ENCODE results near the gene TXNDC12. TPM values are rescaled to one million over a fixed set of nuclear protein-coding genes. Genes with fewer than 3 reads are reported as not detected.
"Not testable (repeated sequence)": the region's sequence is repeated elsewhere in the genome, so short reads cannot be mapped to it uniquely, and the experiment has no call there.

The TXNDC12 gene
- total and polyA plus RNA-seq, 2 donors (not counting 1 experiment from before 2014, with no cell fraction given) = 12.6 to 38.9 TPM

DNA sequence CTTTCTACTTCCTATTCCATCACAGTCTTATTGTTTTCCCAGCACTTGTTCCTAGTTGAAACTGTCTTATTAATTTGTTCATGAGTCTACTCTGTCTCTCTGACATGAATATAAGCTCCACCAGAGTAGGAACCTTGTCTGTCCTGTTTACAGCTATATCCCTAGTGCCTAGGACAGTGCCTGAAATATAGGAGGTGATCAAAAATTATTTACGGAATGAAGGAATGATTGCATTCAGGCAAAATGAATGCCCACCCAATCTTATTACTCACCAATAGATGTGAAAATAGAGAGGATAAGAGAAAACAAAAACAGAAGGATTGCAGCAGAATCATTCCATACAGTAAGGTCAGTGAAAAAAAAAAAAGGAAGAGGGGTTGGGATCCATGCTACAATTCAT lies 1.1 kb downstream of the TXNDC12 start:
- Mint-ChIP-seq H3K4me1 (peaks cover 46% of the 10 kb centered on the region), H3K9me3 (ENCODE audit: insufficient read depth) (no peaks in the 10 kb centered on the region), H3K27me3 (no peaks in the 10 kb centered on the region), H3K27ac (no peak overlapping the region), H3K4me3 (peak overlapping the region; percentile 98)
- no peak for DNase-seq
- Histone ChIP-seq H3K79me2 (ENCODE audit: control insufficient read depth, insufficient read depth, low read length) (peaks cover 56% of the 10 kb centered on the region), H3K36me3 (replicated peaks in 1 of 2; ENCODE audit: control extremely low read depth in 1 of 2, control insufficient read depth in 1 of 2, extremely low read depth in 1 of 2, insufficient read depth in 2 of 2, low read length in 1 of 2) (peaks cover 0 to 10% of the 10 kb centered on the region in 2 experiments), H3K4me1 (ENCODE audit: control insufficient read depth in 2 of 2, insufficient read depth in 2 of 2, low read length in 2 of 2) (peaks cover 25 to 31% of the 10 kb centered on the region in 2 donors), H3K4me2 (replicated peaks; ENCODE audit: low read depth, low read length, poor library complexity, severe bottlenecking) (peak overlapping the region; percentile 96), H3K27ac (ENCODE audit: low read length in 2 of 2) (no peak overlapping the region), H3K4me3 (ENCODE audit: control extremely low read depth in 1 of 5, extremely low read depth in 1 of 5, insufficient read depth in 1 of 5, low read depth in 2 of 5, low read length in 4 of 5) (peak overlapping the region in 1 of 5 experiments; percentile 99), H3K9ac (ENCODE audit: low read length) (no peak overlapping the region), H3K27me3 (replicated peaks in 1 of 4; ENCODE audit: control extremely low read depth in 1 of 4, control insufficient read depth in 3 of 4, insufficient read depth in 4 of 4, low read length in 3 of 4) (no peaks in the 10 kb centered on the region), H4K20me1 (ENCODE audit: control insufficient read depth, insufficient read depth, low read length, poor library complexity, severe bottlenecking) (peaks cover 4% of the 10 kb centered on the region), H3K9me3 (ENCODE audit: control extremely low read depth in 1 of 3, control insufficient read depth in 2 of 3, insufficient read depth in 1 of 3, low read length in 2 of 3) (no peaks in the 10 kb centered on the region), H2AFZ (ENCODE audit: insufficient read depth, low read depth, low read length, poor library complexity, severe bottlenecking) (no peak overlapping the region)
- intact Hi-C loops (cut with micrococcal nuclease) = loop anchor here (2.0 to 10.0 kb wide), 2 partner anchors 871 to 1143 kb away; partner anchors contain the start of genes CPT2, ECHDC2 and SCP2
- no peak for ATAC-seq (ENCODE audit: low read depth)
- WGBS (ENCODE audit: insufficient coverage) = no CpG with 5 or more reads among the region's 1 CpG
- POLR2A ChIA-PET = interaction anchor here (1.5 kb wide), 1 partner anchor 21 kb away, joined by 5 read pairs; the partner anchor contains the start of gene KTI12
- TF ChIP-seq EZH2 (IDR thresholded peaks at IDR 0.05; ENCODE audit: borderline replicate concordance, insufficient read depth, low read depth, low read length, poor library complexity, severe bottlenecking) = no peak
- TF ChIP-seq, protein P1, sequence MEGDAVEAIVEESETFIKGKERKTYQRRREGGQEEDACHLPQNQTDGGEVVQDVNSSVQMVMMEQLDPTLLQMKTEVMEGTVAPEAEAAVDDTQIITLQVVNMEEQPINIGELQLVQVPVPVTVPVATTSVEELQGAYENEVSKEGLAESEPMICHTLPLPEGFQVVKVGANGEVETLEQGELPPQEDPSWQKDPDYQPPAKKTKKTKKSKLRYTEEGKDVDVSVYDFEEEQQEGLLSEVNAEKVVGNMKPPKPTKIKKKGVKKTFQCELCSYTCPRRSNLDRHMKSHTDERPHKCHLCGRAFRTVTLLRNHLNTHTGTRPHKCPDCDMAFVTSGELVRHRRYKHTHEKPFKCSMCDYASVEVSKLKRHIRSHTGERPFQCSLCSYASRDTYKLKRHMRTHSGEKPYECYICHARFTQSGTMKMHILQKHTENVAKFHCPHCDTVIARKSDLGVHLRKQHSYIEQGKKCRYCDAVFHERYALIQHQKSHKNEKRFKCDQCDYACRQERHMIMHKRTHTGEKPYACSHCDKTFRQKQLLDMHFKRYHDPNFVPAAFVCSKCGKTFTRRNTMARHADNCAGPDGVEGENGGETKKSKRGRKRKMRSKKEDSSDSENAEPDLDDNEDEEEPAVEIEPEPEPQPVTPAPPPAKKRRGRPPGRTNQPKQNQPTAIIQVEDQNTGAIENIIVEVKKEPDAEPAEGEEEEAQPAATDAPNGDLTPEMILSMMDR (IDR thresholded peaks at IDR 0.05) = no peak
- CTCF ChIA-PET = interaction anchor here (0.7 kb wide), 1 partner anchor 542 kb away, joined by 3 read pairs; no protein-coding TSS in a partner anchor

DNA sequence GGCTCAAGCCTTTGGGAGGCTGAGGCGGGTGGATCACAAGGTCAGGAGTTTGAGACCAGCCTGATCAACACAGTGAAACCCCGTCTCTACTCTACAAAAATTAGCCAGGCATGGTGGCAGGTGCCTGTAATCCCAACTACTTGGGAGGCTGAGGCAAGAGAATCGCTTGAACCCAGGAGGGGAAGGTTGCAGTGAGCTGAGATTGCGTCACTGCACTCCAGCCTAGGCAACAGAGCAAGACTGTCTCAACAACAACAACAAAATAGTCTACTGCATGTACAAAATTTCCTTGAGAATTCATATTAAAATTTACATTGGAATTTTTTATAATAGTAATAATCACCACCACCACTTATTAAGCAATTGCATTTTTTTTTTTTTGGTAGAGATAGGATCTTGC lies 5.7 kb downstream of the TXNDC12 start:
- H3K4me3 Mint-ChIP-seq; H3K4me3 ChIP-seq (ENCODE audit: control extremely low read depth in 1 of 5, extremely low read depth in 1 of 5, insufficient read depth in 1 of 5, low read depth in 2 of 5, low read length in 4 of 5); H3K4me2 ChIP-seq (replicated peaks; ENCODE audit: low read depth, low read length, poor library complexity, severe bottlenecking); H3K27me3 ChIP-seq (replicated peaks in 1 of 4; ENCODE audit: control extremely low read depth in 1 of 4, control insufficient read depth in 3 of 4, insufficient read depth in 4 of 4, low read length in 3 of 4); H2AFZ ChIP-seq (ENCODE audit: insufficient read depth, low read depth, low read length, poor library complexity, severe bottlenecking); H3K4me1 ChIP-seq (ENCODE audit: control insufficient read depth in 2 of 2, insufficient read depth in 2 of 2, low read length in 2 of 2); POLR2A ChIA-PET; H3K9me3 ChIP-seq (ENCODE audit: control extremely low read depth in 1 of 3, control insufficient read depth in 2 of 3, insufficient read depth in 1 of 3, low read length in 2 of 3); H3K27me3 Mint-ChIP-seq; H3K9ac ChIP-seq (ENCODE audit: low read length); ATAC-seq (ENCODE audit: low read depth); H3K27ac Mint-ChIP-seq; CTCF ChIA-PET; H3K9me3 Mint-ChIP-seq (ENCODE audit: insufficient read depth); H3K27ac ChIP-seq (ENCODE audit: low read length in 2 of 2); intact Hi-C loops (cut with micrococcal nuclease); DNase-seq: not testable (repeated sequence)
- Histone ChIP-seq H3K79me2 (ENCODE audit: control insufficient read depth, insufficient read depth, low read length) (peaks cover 51% of the 10 kb centered on the region), H3K36me3 (replicated peaks in 1 of 2; ENCODE audit: control extremely low read depth in 1 of 2, control insufficient read depth in 1 of 2, extremely low read depth in 1 of 2, insufficient read depth in 2 of 2, low read length in 1 of 2) (peaks cover 0 to 13% of the 10 kb centered on the region in 2 experiments), H4K20me1 (ENCODE audit: control insufficient read depth, insufficient read depth, low read length, poor library complexity, severe bottlenecking) (peaks cover 14% of the 10 kb centered on the region)
- peaks cover 18% of the 10 kb centered on the region for H3K4me1 Mint-ChIP-seq
- WGBS (ENCODE audit: insufficient coverage) = 80% methylated on average over 1 of the region's 4 CpGs

DNA sequence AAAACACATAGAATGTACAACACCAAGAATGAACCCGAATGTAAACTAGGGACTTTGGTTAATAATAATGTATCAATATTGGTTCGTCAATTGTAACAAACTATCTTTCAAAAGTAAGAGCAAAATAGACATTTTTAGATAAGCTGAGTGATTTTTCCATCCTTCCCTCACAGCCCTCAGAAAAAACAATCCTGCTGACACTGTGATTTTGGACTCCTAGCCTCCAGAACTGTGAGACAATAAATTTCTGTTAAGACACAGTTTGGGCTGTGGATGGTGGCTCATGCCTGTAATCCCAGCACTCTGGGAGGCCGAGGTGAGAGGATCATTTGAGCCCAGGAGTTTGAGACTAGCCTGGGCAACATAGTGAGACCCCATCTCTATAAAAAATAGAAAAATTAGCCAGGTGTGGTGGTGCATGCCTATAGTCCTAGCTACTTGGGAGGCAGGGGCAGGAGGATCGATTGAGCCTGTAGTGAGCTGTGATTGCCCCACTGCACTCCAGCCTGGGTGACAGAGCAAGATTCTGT lies 9.3 kb downstream of the TXNDC12 start:
- H3K4me1 ChIP-seq (ENCODE audit: control insufficient read depth in 2 of 2, insufficient read depth in 2 of 2, low read length in 2 of 2); H3K4me2 ChIP-seq (replicated peaks; ENCODE audit: low read depth, low read length, poor library complexity, severe bottlenecking); H3K9ac ChIP-seq (ENCODE audit: low read length); H3K27me3 ChIP-seq (replicated peaks in 1 of 4; ENCODE audit: control extremely low read depth in 1 of 4, control insufficient read depth in 3 of 4, insufficient read depth in 4 of 4, low read length in 3 of 4); H3K4me3 ChIP-seq (ENCODE audit: control extremely low read depth in 1 of 5, extremely low read depth in 1 of 5, insufficient read depth in 1 of 5, low read depth in 2 of 5, low read length in 4 of 5); H3K27ac ChIP-seq (ENCODE audit: low read length in 2 of 2); H3K27ac Mint-ChIP-seq; intact Hi-C loops (cut with micrococcal nuclease); POLR2A ChIA-PET; H3K9me3 Mint-ChIP-seq (ENCODE audit: insufficient read depth); H3K4me1 Mint-ChIP-seq; H3K4me3 Mint-ChIP-seq; CTCF ChIA-PET; H3K27me3 Mint-ChIP-seq; H3K9me3 ChIP-seq (ENCODE audit: control extremely low read depth in 1 of 3, control insufficient read depth in 2 of 3, insufficient read depth in 1 of 3, low read length in 2 of 3); DNase-seq; H2AFZ ChIP-seq (ENCODE audit: insufficient read depth, low read depth, low read length, poor library complexity, severe bottlenecking); ATAC-seq (ENCODE audit: low read depth); H3K36me3 ChIP-seq (replicated peaks in 1 of 2; ENCODE audit: control extremely low read depth in 1 of 2, control insufficient read depth in 1 of 2, extremely low read depth in 1 of 2, insufficient read depth in 2 of 2, low read length in 1 of 2): not testable (repeated sequence)
- WGBS (ENCODE audit: insufficient coverage) = 100% methylated on average over 1 of the region's 4 CpGs
- Histone ChIP-seq H3K79me2 (ENCODE audit: control insufficient read depth, insufficient read depth, low read length) (peaks cover 51% of the 10 kb centered on the region), H4K20me1 (ENCODE audit: control insufficient read depth, insufficient read depth, low read length, poor library complexity, severe bottlenecking) (peaks cover 14% of the 10 kb centered on the region)

All from B cell (primary cell).